GM10266 (cell line): ENCODE results near the gene SLC4A2.
A peak's percentile ranks its signal among the peaks of the same experiment; 100 is the strongest.

Source experiments
- DNase-seq: peaks from one replicate; pipeline ENCODE4 v3.0.0; 2012; ENCODE audit errors: extremely low spot score
- CTCF ChIP-seq: IDR thresholded peaks from 2 replicates; pipeline ENCODE4 v1.5.1; 2012; ENCODE audit warnings: mild to moderate bottlenecking, low read depth; ENCODE audit not compliant: control insufficient read depth, insufficient read depth; ENCODE audit errors: missing control alignments

The SLC4A2 gene

GRCh38 chr7:151089893-151090730 lies 30.7 kb downstream of the SLC4A2 start:
- no peak for DNase-seq
- TF ChIP-seq CTCF, result no peak

GRCh38 chr7:151091003-151091402 lies 31.6 kb downstream of the SLC4A2 start:
- no peak for DNase-seq
- no peak for TF ChIP-seq CTCF

- DNase-seq, result no peak
- peak; percentile 60 for TF ChIP-seq CTCF
Observed at GRCh38 chr7:151091431-151091830, 32.0 kb downstream of the SLC4A2 start.

GRCh38 chr7:151091988-151092387 lies 32.6 kb downstream of the SLC4A2 start:
- no peak for DNase-seq
- TF ChIP-seq CTCF, result no peak

GRCh38 chr7:151093748-151094147 lies 34.4 kb downstream of the SLC4A2 start:
- no peak for TF ChIP-seq CTCF
- DNase-seq, result no peak

GRCh38 chr7:151094675-151095074 lies 35.3 kb downstream of the SLC4A2 start:
- no peak for TF ChIP-seq CTCF
- DNase-seq, result no peak

- no peak for DNase-seq
- peak; percentile 4 for TF ChIP-seq CTCF
Observed at GRCh38 chr7:151095123-151095797, 35.9 kb downstream of the SLC4A2 start.
